ENCODE data around the gene FFAR1.

DNA sequence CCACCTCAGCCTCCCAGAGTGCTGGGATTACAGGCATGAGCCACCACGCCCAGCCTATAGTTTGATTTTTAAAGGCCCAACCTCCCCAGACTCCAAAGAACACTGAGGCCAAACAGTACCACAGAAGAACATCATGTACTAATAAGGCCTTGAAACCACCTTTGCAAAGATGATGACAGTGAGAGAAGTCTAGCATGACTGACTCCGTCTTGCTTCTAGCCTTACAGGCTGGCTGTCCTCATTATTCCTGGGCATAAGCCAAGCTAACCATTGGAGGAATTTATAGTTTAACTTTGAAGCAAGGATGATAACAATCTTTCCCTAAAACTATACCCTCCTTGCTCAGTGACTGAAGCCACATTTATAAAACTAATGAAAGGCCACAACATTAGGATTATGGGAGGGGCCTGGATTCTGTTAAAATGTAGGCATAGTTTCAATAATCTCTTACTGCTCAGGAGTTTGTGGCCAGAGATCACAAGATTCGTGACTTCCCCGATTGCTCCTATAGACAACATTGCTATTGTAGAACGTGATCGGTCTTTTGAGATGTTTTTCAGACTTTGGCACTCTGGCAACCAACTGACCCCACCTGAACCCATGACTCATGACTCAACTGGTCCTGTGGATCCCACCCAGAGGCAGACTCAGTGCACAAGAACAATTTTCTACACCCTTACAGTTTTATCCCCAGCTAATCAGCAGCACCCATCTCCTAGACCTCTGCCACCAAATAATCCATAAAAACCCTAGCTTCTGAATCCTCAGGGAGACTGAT, 40.8 kb downstream of the FFAR1 start:
- TF ChIP-seq, protein P1, sequence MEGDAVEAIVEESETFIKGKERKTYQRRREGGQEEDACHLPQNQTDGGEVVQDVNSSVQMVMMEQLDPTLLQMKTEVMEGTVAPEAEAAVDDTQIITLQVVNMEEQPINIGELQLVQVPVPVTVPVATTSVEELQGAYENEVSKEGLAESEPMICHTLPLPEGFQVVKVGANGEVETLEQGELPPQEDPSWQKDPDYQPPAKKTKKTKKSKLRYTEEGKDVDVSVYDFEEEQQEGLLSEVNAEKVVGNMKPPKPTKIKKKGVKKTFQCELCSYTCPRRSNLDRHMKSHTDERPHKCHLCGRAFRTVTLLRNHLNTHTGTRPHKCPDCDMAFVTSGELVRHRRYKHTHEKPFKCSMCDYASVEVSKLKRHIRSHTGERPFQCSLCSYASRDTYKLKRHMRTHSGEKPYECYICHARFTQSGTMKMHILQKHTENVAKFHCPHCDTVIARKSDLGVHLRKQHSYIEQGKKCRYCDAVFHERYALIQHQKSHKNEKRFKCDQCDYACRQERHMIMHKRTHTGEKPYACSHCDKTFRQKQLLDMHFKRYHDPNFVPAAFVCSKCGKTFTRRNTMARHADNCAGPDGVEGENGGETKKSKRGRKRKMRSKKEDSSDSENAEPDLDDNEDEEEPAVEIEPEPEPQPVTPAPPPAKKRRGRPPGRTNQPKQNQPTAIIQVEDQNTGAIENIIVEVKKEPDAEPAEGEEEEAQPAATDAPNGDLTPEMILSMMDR (IDR thresholded peaks at IDR 0.05) = no peak
- TF ChIP-seq EP300 (IDR thresholded peaks at IDR 0.05) = no peak
- TF ChIP-seq POLR2A (IDR thresholded peaks at IDR 0.05) = no peak

Data from gastroesophageal sphincter (tissue), 3 donors.